Epithelial cell of proximal tubule (primary cell): ENCODE results near the gene LATS2. TPM values are rescaled to one million over a fixed set of nuclear protein-coding genes. Genes with fewer than 3 reads are reported as not detected.

Experiments
- DNase-seq: peaks from one replicate; pipeline ENCODE4 v3.0.0-alpha.2; 2011; ENCODE audit warnings: low read depth
- H3K4me3 ChIP-seq: 2 replicates; pipeline ENCODE4 v1.5.1; 2011; ENCODE audit warnings: low read depth, mild to moderate bottlenecking, low read length
- CTCF ChIP-seq: conservative IDR thresholded peaks from 2 replicates; pipeline ENCODE4 v1.5.1; 2012; ENCODE audit warnings: low read depth, mild to moderate bottlenecking, low read length
- total RNA-seq: library from RNA; depleted of rRNA; stranded (reverse); fragments of >200 nt; gene quantifications from 2 replicates; pipeline ENCODE4 v1.2.3, GENCODE V29; 2015

LATS2 gene
- total RNA-seq, 1 donor from 2014 or later, result 22.1 TPM

GRCh38 chr13:20989656-20990321, 71.6 kb downstream of the LATS2 start:
- DNase-seq, result no peak
- no peak for TF ChIP-seq CTCF
- H3K4me3 ChIP-seq, result no peak overlapping the region

GRCh38 chr13:20988909-20989655, 72.3 kb downstream of the LATS2 start:
- no peak overlapping the region for H3K4me3 ChIP-seq
- no peak for DNase-seq
- no peak for TF ChIP-seq CTCF

GRCh38 chr13:20988033-20988908, 73.1 kb downstream of the LATS2 start:
- no peak for TF ChIP-seq CTCF
- no peak overlapping the region for H3K4me3 ChIP-seq
- no peak for DNase-seq

GRCh38 chr13:20987599-20987998, 73.8 kb downstream of the LATS2 start:
- no peak for DNase-seq
- TF ChIP-seq CTCF, result no peak
- no peak overlapping the region for H3K4me3 ChIP-seq

GRCh38 chr13:20984879-20985278, 76.5 kb downstream of the LATS2 start:
- H3K4me3 ChIP-seq, result no peak overlapping the region
- TF ChIP-seq CTCF, result no peak
- DNase-seq, result no peak

GRCh38 chr13:20983386-20983785, 78.0 kb downstream of the LATS2 start:
- DNase-seq, result no peak
- no peak overlapping the region for H3K4me3 ChIP-seq
- no peak for TF ChIP-seq CTCF
